Nephron (organoid): ENCODE results near the gene DUSP18.
"Not testable (repeated sequence)": the region's sequence is repeated elsewhere in the genome, so short reads cannot be mapped to it uniquely, and the experiment has no call there.

Experiments used
- H3K27ac Mint-ChIP-seq, 3 experiments: 2 replicates each; pipeline ENCODE4 v1.8.0; 2020; ENCODE audit warnings: mixed read lengths in 3 of 3, mild to moderate bottlenecking in 2 of 3, moderate library complexity in 1 of 3
- H3K27me3 Mint-ChIP-seq: 2 replicates; pipeline ENCODE4 v1.8.0; 2021; ENCODE audit warnings: low read depth, mild to moderate bottlenecking, moderate library complexity, mixed read lengths
- H3K36me3 Mint-ChIP-seq: 2 replicates; pipeline ENCODE4 v1.8.0; 2020; ENCODE audit warnings: low read depth, mixed read lengths
- H3K4me1 Mint-ChIP-seq: 2 replicates; pipeline ENCODE4 v1.8.0; 2020; ENCODE audit warnings: mixed read lengths
- H3K4me3 Mint-ChIP-seq, 3 experiments: 2 replicates each; pipeline ENCODE4 v1.8.0; 2020; ENCODE audit warnings: mild to moderate bottlenecking in 3 of 3, mixed read lengths in 3 of 3, moderate library complexity in 2 of 3
- H3K9me3 Mint-ChIP-seq: 2 replicates; pipeline ENCODE4 v1.8.0; 2020; ENCODE audit warnings: mixed read lengths
- TF ChIP-seq, protein P1 (sequence below), 3 experiments: fragments of 200-600 bp; sonication (generic); IDR thresholded peaks; one replicate each; pipeline ENCODE4 v1.5.0; 2021; ENCODE audit warnings: antibody characterized with exemption in 3 of 3; ENCODE audit not compliant: unreplicated experiment in 3 of 3

DUSP18 gene

DNA sequence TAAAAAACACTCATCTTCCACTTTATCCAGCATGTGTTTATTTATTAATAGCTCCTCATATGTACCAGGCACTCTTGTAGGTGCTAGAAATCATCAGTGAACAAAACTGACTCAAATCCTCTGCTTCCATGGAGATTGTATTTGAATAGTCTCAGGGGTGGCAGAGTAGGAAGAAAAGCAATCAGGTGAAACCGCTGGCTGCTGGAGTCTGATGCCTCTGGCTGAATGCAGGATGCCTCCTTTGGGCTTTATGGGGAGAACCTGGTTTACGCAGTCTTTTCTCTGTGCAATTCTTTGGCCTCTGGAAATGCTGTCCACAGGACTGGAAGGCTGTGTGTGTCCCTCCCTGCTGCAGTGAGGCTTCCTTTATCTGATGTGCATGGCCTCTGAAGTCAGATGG, 14.2 kb upstream of the DUSP18 start:
- H3K4me1 Mint-ChIP-seq: peaks cover 19% of the 10 kb centered on the region
- no peak overlapping the region for H3K27ac Mint-ChIP-seq
- H3K4me3 Mint-ChIP-seq: no peak overlapping the region
- H3K9me3 Mint-ChIP-seq: no peaks in the 10 kb centered on the region
- H3K27me3 Mint-ChIP-seq: peaks cover 4% of the 10 kb centered on the region
- no peaks in the 10 kb centered on the region for H3K36me3 Mint-ChIP-seq
- TF ChIP-seq, protein P1, sequence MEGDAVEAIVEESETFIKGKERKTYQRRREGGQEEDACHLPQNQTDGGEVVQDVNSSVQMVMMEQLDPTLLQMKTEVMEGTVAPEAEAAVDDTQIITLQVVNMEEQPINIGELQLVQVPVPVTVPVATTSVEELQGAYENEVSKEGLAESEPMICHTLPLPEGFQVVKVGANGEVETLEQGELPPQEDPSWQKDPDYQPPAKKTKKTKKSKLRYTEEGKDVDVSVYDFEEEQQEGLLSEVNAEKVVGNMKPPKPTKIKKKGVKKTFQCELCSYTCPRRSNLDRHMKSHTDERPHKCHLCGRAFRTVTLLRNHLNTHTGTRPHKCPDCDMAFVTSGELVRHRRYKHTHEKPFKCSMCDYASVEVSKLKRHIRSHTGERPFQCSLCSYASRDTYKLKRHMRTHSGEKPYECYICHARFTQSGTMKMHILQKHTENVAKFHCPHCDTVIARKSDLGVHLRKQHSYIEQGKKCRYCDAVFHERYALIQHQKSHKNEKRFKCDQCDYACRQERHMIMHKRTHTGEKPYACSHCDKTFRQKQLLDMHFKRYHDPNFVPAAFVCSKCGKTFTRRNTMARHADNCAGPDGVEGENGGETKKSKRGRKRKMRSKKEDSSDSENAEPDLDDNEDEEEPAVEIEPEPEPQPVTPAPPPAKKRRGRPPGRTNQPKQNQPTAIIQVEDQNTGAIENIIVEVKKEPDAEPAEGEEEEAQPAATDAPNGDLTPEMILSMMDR (IDR thresholded peaks at IDR 0.05; ENCODE audit: unreplicated experiment in 3 of 3): no peak

GRCh38 chr22:30680991-30681770, 13.5 kb upstream of the DUSP18 start:
- H3K27me3 Mint-ChIP-seq: peaks cover 5% of the 10 kb centered on the region
- H3K4me1 Mint-ChIP-seq: peaks cover 19% of the 10 kb centered on the region
- TF ChIP-seq, protein P1 (IDR thresholded peaks at IDR 0.05; ENCODE audit: unreplicated experiment in 3 of 3): no peak
- H3K27ac Mint-ChIP-seq: no peak overlapping the region
- no peaks in the 10 kb centered on the region for H3K36me3 Mint-ChIP-seq
- no peaks in the 10 kb centered on the region for H3K9me3 Mint-ChIP-seq
- no peak overlapping the region for H3K4me3 Mint-ChIP-seq

- not testable (repeated sequence) for H3K27me3 Mint-ChIP-seq, H3K36me3 Mint-ChIP-seq, H3K27ac Mint-ChIP-seq, H3K9me3 Mint-ChIP-seq, H3K4me3 Mint-ChIP-seq
- H3K4me1 Mint-ChIP-seq: peaks cover 24% of the 10 kb centered on the region
Observed at GRCh38 chr22:30679895-30680690, 12.4 kb upstream of the DUSP18 start.

- H3K36me3 Mint-ChIP-seq, H3K4me3 Mint-ChIP-seq, H3K9me3 Mint-ChIP-seq, H3K27ac Mint-ChIP-seq: not testable (repeated sequence)
- peaks cover 19% of the 10 kb centered on the region for H3K27me3 Mint-ChIP-seq
- peaks cover 20% of the 10 kb centered on the region for H3K4me1 Mint-ChIP-seq
Observed at GRCh38 chr22:30676565-30676964, 8.9 kb upstream of the DUSP18 start.

DNA sequence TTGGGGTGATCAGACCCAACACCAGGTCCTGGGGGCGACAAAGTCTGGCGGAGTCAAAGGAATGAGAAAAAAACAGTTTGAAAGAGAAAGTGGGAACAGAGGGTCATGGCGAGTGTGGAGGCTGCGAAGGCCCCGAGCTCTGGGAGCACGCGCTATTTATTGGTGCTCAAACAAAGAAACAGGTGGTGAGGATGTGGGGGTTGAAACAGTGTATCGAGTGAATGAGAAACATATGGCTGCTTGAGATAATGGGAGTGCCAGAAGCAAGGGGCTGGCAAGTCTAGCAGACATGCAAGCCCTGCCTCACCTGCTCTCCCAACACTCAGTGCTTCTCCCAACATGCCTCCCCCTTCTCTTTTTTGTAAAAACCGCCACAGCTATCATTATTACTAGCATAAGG, 7.8 kb upstream of the DUSP18 start:
- Mint-ChIP-seq H3K4me1 (peaks cover 15% of the 10 kb centered on the region), H3K4me3 (no peak overlapping the region), H3K36me3 (no peaks in the 10 kb centered on the region), H3K9me3 (no peaks in the 10 kb centered on the region), H3K27ac (peak overlapping the region in 1 of 3 experiments; percentile 21), H3K27me3 (peaks cover 22% of the 10 kb centered on the region)
- TF ChIP-seq, protein P1 (IDR thresholded peaks at IDR 0.05; ENCODE audit: unreplicated experiment in 3 of 3): no peak

DNA sequence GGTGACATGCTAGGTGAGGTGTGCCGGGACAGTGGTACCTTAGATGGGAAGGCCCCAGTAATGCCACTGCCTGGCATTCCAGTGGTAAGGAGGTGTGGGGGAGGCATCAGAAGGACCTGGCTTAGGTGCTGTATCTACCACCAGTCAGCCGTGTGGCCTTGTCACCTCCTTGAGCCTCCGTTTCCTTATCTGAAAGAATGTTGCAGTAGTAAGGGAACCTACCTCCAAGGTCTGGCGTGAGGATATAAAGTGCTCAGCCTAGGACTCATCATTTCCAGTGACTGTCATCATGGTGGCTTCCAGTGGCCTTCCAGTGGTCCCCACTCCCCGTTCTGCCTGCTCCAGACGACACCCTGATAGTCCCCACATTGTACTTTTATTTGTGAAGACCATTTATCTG, 6.8 kb upstream of the DUSP18 start:
- Mint-ChIP-seq H3K4me3 (no peak overlapping the region), H3K4me1 (peaks cover 12% of the 10 kb centered on the region), H3K27ac (no peak overlapping the region), H3K27me3 (peaks cover 25% of the 10 kb centered on the region), H3K9me3 (no peaks in the 10 kb centered on the region), H3K36me3 (no peaks in the 10 kb centered on the region)
- TF ChIP-seq, protein P1 (IDR thresholded peaks at IDR 0.05; ENCODE audit: unreplicated experiment in 3 of 3): no peak
